ENCODE data around the gene CHKA.
"Not testable (repeated sequence)": the region's sequence is repeated elsewhere in the genome, so short reads cannot be mapped to it uniquely, and the experiment has no call there.

CHKA gene

GRCh38 chr11:68115285-68115684, 5.9 kb downstream of the CHKA start:
- no peak for DNase-seq

DNA sequence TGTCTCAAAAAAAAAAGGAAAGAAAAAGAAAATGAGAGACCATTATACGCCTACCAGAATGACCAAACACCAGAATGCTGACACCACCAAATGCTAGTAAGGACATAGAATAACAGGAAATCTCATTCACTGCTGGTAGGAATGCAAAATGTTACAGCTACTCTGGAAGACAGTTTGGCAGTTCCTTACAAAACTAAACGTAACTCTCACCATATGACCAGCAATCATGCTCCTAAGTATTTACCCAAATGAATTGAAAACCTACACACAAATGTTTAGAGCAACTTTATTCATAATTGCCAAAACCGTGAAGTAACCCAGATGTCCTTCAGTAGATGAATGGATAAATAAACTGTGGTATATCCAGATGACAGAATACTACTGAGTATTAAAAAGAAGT, 7.2 kb downstream of the CHKA start:
- no peak for DNase-seq

GRCh38 chr11:68107689-68108088, 13.5 kb downstream of the CHKA start:
- DNase-seq, result no peak

- DNase-seq, result no peak
Observed at GRCh38 chr11:68106165-68106940, 14.8 kb downstream of the CHKA start.

- DNase-seq, result no peak
Observed at GRCh38 chr11:68099474-68100405, 21.4 kb downstream of the CHKA start.

- no peak for DNase-seq
Observed at GRCh38 chr11:68099057-68099456, 22.1 kb downstream of the CHKA start.

DNA sequence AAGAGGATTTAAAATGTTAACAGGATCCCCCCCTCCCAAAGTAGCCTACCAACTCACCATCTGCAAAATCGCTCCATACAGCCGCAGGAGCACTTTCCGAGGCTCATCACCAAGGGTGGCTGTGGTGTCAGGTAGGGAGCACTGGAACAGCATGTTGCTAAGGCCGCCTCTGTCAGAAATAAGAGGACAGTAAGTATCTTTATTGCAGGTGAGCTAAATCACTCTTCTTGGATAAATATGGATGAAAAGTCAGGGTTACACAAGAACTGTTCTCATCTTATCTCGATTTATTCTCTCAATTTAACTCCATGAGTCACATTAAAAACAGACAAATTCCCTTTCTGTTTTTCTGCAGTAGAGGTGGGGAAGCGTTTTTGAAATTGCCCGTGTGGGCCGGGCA, 24.2 kb downstream of the CHKA start:
- no peak for DNase-seq

DNA sequence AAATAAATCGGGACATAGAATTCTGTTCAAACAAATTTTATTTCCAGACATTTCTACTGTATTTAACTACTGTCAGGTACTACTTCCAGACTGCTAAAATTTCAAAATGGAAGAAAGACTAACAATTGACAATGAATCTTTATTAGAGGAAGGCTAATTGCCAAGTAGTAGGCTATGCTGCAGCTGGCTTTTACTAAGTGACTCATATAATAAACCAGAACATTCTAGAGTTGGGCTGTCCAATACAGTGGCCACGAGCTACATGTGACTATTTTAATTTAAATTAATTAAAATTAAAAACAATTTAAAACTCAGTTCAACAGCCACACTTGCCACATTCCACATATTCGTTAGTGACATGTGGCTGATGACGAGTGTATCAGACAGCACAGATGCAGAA, 27.6 kb downstream of the CHKA start:
- DNase-seq, result no peak

- DNase-seq, result not testable (repeated sequence)
Observed at GRCh38 chr11:68092946-68093345, 28.2 kb downstream of the CHKA start.

GRCh38 chr11:68092411-68092810, 28.8 kb downstream of the CHKA start:
- no peak for DNase-seq

GRCh38 chr11:68090706-68091105, 30.5 kb downstream of the CHKA start:
- no peak for DNase-seq

DNA sequence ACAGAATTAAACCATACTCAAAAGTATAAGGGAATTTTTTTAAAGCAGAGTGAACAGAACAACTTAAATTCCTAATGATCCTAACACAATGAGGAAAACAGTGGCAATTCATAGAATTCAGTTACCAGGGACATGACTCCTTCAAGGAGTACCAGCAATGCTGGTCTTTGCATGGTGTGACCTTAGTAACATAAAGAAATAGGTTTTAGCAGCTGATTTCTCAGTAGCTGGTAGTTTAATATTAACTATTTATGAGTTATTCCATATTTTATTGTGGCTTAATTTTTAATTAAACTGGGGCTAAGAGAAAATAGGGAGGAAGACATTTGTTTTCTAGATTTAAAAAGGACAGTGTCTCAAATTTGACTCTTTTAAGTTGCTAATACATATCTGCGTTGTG, 30.9 kb downstream of the CHKA start:
- no peak for DNase-seq

- DNase-seq, result no peak
Observed at GRCh38 chr11:68089679-68090078, 31.5 kb downstream of the CHKA start.

GRCh38 chr11:68083517-68083916, 37.7 kb downstream of the CHKA start:
- no peak for DNase-seq

- no peak for DNase-seq
Observed at GRCh38 chr11:68082481-68082880, 38.7 kb downstream of the CHKA start.

- no peak for DNase-seq
Observed at GRCh38 chr11:68081691-68082090, 39.5 kb downstream of the CHKA start.

GRCh38 chr11:68080860-68081259, 40.3 kb downstream of the CHKA start:
- DNase-seq, result no peak

DNA sequence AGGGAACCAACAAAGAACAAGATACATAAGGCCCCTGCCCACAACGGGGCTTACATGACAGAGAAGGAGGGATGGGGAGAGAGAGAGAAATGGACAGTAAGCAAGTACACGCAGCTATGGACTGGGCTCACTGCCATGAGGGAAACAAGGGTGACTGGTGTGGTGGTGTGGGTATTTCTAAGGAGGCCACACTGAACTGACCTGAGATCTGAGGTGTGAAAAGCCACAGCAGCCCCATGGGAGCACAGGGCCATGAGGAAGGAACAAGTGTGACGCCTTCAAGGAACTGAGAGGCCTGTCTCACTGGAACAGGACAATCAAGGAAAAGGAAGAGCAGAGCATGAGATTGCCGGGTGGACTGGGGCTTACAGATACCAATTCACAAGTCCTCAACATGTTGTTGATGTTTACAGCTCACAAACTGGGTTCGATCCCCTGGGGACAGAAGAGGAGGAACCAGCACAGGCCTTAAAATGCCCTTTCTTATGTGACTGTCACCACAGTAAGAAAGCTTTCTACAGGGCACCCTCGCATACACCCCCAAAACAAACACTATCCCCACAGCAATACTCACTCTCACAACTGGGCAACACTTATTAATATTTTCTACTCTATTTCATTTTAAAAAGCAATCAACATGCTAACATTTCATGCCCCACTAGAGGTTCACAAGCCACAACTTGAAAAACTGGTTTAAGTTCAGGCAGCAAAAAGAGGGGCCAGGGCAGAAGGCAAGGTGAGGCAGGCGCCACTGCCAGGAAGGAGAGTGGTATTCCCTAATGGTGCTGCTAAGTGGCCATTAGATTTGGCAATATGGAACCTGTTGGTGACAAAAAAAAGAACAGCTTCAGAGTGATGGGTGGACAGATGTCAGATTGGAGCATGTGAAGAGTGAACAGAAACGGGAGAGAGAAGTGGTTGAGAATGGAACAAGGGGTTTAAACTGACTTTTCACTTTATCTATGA, 43.3 kb downstream of the CHKA start:
- no peak for DNase-seq

- DNase-seq, result no peak
Observed at GRCh38 chr11:68076371-68077042, 44.7 kb downstream of the CHKA start.

- DNase-seq, result no peak
Observed at GRCh38 chr11:68074584-68075352, 46.4 kb downstream of the CHKA start.

DNA sequence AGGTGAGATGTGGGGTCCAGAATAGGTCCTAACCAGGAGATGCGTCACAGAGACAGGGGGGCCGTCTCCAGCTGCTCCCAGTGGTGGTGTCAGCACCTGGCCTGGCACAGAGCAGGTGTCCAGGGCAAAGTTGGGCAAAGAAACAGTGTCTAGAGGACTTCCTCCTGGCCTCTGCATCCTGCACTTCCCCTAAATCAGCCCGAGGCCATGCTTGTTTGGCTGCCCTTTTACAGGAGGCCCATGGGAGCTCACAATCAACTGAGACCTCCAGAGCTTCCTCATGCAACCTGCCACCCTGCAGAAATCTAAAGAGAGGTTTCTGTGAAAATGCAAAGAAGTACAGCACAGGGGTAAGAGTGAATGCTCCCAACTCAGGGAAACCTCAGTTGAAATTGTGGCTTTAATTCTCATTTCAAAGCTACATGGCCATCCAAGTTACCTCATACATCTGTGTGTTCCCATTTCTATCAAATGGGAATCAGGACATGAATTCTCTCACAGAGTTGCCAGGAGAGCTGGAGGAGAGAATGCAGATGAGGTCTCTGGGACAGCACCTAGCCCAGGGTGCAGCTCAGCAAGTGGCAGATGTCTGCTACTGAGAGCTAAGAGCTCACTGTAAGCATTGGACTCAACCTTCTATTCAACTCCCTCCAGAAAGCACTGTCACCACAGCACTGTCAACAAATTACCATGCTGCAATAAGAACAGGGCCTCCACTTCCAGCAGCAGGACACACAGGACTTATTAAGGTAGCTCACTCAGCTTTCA, 49.7 kb downstream of the CHKA start:
- DNase-seq, result no peak

Measured in SW 1271 (cell line).